DND-41 (cell line): Measurements from ENCODE around the gene ZNF232.

ENCODE experiments used
- ATAC-seq: fragments of 200-7000 bp; cut with Tn5 transposase; 3 replicates; pipeline ENCODE4 v1.9.1; 2021; ENCODE audit warnings: low read depth; ENCODE audit not compliant: insufficient read depth
- DNase-seq: peaks from one replicate; pipeline ENCODE4 v3.0.0-alpha.2; 2020
- H2AFZ ChIP-seq: 2 replicates; pipeline ENCODE4 v1.6.0; 2012; ENCODE audit warnings: low read depth, low read length
- H3K27ac ChIP-seq: 2 replicates; pipeline ENCODE4 v1.5.1; 2012; ENCODE audit warnings: low read length, inconsistent platforms
- H3K27me3 ChIP-seq: fragments of 200-600 bp; sonication (generic); 2 replicates; pipeline ENCODE4 v1.6.0; 2012; ENCODE audit warnings: low read length, mild to moderate bottlenecking, inconsistent platforms; ENCODE audit not compliant: insufficient read depth, poor library complexity
- H3K36me3 ChIP-seq: 2 replicates; pipeline ENCODE4 v1.5.1; 2012; ENCODE audit warnings: low read length, inconsistent platforms; ENCODE audit not compliant: insufficient read depth
- H3K4me1 ChIP-seq: 2 replicates; pipeline ENCODE4 v1.5.1; 2012; ENCODE audit warnings: mild to moderate bottlenecking, low read length; ENCODE audit not compliant: insufficient read depth
- H3K4me2 ChIP-seq: 2 replicates; pipeline ENCODE4 v1.6.0; 2012; ENCODE audit warnings: mild to moderate bottlenecking, moderate library complexity, low read length, inconsistent platforms; ENCODE audit not compliant: insufficient read depth
- H3K4me3 ChIP-seq, 2 experiments: fragments of 200-600 bp in 1 of 2; shearing (Covaris generic) in 1 of 2; 2 replicates each; pipeline ENCODE4 v1.5.1; 2012 to 2016; ENCODE audit warnings: inconsistent platforms in 2 of 2, low read length in 2 of 2, mild to moderate bottlenecking in 2 of 2, low read depth in 1 of 2, moderate library complexity in 1 of 2
- H3K79me2 ChIP-seq: 2 replicates; pipeline ENCODE4 v1.6.0; 2012; ENCODE audit warnings: low read length, inconsistent platforms; ENCODE audit not compliant: insufficient read depth
- H3K9ac ChIP-seq: 2 replicates; pipeline ENCODE4 v1.6.0; 2012; ENCODE audit warnings: low read depth, mild to moderate bottlenecking, inconsistent platforms, low read length, moderate library complexity
- H3K9me3 ChIP-seq: 2 replicates; pipeline ENCODE4 v1.5.1; 2012; ENCODE audit warnings: low read length, moderate library complexity, mild to moderate bottlenecking, inconsistent platforms; ENCODE audit not compliant: insufficient read depth, severe bottlenecking
- H4K20me1 ChIP-seq: 2 replicates; pipeline ENCODE4 v1.6.0; 2012; ENCODE audit warnings: low read length; ENCODE audit not compliant: insufficient read depth
- CTCF ChIP-seq: IDR thresholded peaks from 2 replicates; pipeline ENCODE4 v1.5.1; 2012; ENCODE audit warnings: borderline replicate concordance, low read length, moderate library complexity, mild to moderate bottlenecking; ENCODE audit not compliant: poor library complexity, severe bottlenecking; ENCODE audit errors: extremely low read depth
- EZH2 ChIP-seq: IDR thresholded peaks from 3 replicates; pipeline ENCODE4 v1.6.1; 2012; ENCODE audit warnings: borderline replicate concordance, low read depth, mild to moderate bottlenecking, moderate library complexity, low read length, inconsistent platforms; ENCODE audit not compliant: severe bottlenecking

ZNF232 gene

GRCh38 chr17:5115673-5116651 lies 4.3 kb upstream of the ZNF232 start, which contains the start of gene USP6:
Gene USP6 (plus strand): TSS chr17:5116032. CDS start chr17:5130368, 14,336 bp downstream.
- Histone ChIP-seq H3K36me3 (peaks cover 8% of the 10 kb centered on the region), H4K20me1 (no peaks in the 10 kb centered on the region), H3K79me2 (peaks cover 17% of the 10 kb centered on the region), H3K4me2 (no peak within 1 kb of the TSS), H3K9ac (no peak within 1 kb of the TSS), H3K9me3 (peaks cover 3% of the 10 kb centered on the region), H3K27ac (no peak within 1 kb of the TSS), H3K4me1 (peaks cover 10% of the 10 kb centered on the region), H3K4me3 (no peak within 1 kb of the TSS), H3K27me3 (no peaks in the 10 kb centered on the region), H2AFZ (no peak within 1 kb of the TSS)
- DNase-seq (no peak), ATAC-seq (no peak)
- no peak for TF ChIP-seq EZH2
- TF ChIP-seq CTCF = no peak

- peak overlapping the region; percentile 69 for H3K9ac ChIP-seq
- H3K79me2 ChIP-seq = peaks cover 42% of the 10 kb centered on the region
- peak overlapping the region; percentile 72 to 87 for H3K4me3 ChIP-seq
- TF ChIP-seq CTCF (peak; percentile 44), EZH2 (no peak)
- no peaks in the 10 kb centered on the region for H3K27me3 ChIP-seq
- DNase-seq (peak; percentile 24), ATAC-seq (no peak)
- peak overlapping the region; percentile 75 for H3K27ac ChIP-seq
- H3K4me1 ChIP-seq = peaks cover 33% of the 10 kb centered on the region
- peak overlapping the region; percentile 99 for H2AFZ ChIP-seq
- no peaks in the 10 kb centered on the region for H3K9me3 ChIP-seq
- peaks cover 21% of the 10 kb centered on the region for H4K20me1 ChIP-seq
- H3K36me3 ChIP-seq = peaks cover 42% of the 10 kb centered on the region
- peak overlapping the region; percentile 74 for H3K4me2 ChIP-seq
Observed at GRCh38 chr17:5110816-5111215, 862 bp downstream of the ZNF232 start.

- Histone ChIP-seq H3K36me3 (peaks cover 6% of the 10 kb centered on the region), H3K79me2 (no peaks in the 10 kb centered on the region; the same call in 1 of the 2 replicates), H3K9me3 (no peaks in the 10 kb centered on the region), H4K20me1 (peaks cover 5% of the 10 kb centered on the region; the same call in 1 of the 2 replicates), H3K27me3 (no peaks in the 10 kb centered on the region), H3K4me2 (no peak overlapping the region), H3K4me1 (no peaks in the 10 kb centered on the region), H3K27ac (no peak overlapping the region), H3K4me3 (no peak overlapping the region), H3K9ac (no peak overlapping the region), H2AFZ (no peak overlapping the region)
- DNase-seq (no peak), ATAC-seq (peak; percentile 60; the same call in 2 of the 3 replicates)
- TF ChIP-seq CTCF (no peak), EZH2 (no peak)
Observed at GRCh38 chr17:5100832-5101231, 10.8 kb downstream of the ZNF232 start.
